Stimulated activated CD4-positive, alpha-beta T cell treated with anti-CD3 and anti-CD28 coated beads, Interleukin-2, amount 100 ng/mL, for 4 hours (primary cell): ENCODE results near the gene ARID1B.
A peak's percentile ranks its signal among the peaks of the same experiment; 100 is the strongest.
"Not testable (repeated sequence)": the region's sequence is repeated elsewhere in the genome, so short reads cannot be mapped to it uniquely, and the experiment has no call there.

Experiments used
- DNase-seq: peaks from one replicate; pipeline ENCODE4 v3.0.0-alpha.2; 2020; ENCODE audit warnings: low read depth

Gene ARID1B

DNA sequence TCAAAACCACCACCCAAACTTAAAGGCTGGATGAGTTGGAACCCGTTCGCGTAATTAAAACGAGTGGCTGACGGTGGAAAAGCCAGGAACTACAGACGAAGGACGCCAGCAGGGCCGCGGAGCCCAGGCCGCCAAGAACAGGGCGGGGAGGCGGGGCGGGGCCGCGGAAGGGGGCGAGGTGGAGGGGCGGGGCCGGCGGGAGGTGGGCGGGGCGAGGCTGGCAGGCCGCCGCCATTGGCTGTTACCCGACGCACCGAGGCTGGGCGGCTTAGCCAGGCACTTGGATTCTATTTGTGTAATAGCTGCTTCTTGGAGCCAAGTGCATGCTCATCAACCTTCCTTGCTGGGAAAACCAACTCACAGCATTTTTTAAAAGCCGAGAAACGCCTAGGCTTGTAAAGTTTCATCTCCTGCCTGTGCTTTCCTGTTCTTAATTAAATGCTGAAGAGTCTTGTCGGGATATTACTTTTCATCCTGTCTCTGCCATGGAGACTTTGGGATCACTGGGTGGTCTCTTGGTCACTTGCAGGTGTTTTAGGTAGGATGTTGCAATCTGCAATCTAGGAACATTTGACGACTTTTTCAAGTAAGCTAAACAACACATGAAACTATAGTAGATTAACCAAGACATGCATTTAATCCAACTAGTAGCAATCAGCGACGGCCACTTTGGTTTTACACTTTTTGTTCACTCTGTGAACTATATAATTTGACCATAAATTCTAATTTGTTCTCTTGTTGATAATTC lies 245.0 kb downstream of the ARID1B start:
- DNase-seq, result peak; percentile 69

- DNase-seq, result no peak
Observed at GRCh38 chr6:157023958-157024357, 246.8 kb downstream of the ARID1B start.

DNA sequence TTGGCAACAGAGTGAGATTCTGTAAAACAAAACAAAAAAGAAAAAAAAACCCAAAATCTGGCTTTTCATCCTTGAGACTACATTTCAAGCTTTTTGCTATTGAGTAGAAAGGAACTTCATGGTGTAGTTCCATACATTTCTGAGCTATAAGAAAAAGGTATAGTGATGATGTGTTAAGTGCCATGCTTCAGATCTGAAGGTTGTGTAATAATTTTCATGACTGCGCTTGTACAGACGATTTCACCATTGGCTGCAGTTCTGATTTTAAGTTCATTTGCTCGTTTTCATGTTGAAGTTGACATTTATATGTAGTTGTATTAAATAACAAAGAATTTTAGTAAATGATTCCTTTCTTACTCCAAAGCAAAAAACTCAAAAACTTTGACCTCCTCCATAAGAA lies 247.6 kb downstream of the ARID1B start:
- no peak for DNase-seq

- DNase-seq, result no peak
Observed at GRCh38 chr6:157025437-157025836, 248.3 kb downstream of the ARID1B start.

DNA sequence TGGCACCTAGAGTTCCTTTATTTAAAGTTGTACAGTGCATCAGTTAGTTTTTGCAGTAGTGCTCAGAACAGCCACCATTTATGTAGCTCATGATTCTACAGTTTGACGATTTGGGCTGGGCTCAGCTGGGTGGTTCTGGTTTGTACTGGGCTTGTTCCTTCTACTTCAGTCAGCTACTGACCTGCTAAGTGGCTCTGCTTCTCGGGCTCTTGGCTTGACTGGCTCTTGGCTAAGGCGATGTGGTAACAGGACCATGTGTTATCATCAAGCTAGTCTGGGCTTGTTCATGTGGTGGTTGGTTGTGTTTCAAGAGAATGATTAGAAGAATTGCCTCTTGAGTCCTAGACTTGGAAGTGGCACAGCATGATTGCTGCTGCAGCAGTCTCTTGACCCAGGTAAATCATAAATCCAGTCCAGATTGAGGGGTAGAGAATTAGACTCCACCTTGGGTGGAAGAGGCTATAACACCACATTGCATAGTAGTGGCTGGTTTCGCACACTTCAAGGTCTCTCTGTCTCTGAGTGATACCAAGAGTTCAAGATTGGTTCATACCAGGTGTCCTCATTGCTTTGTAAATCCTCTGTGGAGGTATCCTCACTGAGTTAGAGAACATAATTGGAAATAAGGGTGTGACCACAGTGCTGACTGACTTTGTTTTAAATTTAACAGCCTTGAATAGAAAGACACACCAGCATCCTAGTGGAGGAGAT lies 253.0 kb downstream of the ARID1B start:
- no peak for DNase-seq

DNA sequence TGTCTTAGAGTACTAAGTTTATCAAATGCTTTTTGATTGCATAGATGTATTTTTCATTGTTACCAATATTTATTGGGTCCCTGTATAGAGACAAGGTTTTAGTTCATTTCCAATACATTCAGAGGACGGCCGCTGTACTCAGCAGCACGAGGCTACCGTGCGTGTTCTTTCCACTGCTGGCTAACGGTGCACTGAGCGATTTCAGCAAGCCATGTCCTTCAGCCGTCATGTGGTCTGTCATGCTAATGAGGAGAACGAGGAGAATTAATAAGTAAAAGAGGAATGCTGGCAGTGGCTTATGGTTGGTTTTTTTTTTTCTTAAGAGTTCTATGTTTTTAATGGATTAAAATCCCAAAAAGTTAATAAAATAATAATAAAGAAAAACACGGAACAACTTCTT lies 253.6 kb downstream of the ARID1B start:
- no peak for DNase-seq

DNA sequence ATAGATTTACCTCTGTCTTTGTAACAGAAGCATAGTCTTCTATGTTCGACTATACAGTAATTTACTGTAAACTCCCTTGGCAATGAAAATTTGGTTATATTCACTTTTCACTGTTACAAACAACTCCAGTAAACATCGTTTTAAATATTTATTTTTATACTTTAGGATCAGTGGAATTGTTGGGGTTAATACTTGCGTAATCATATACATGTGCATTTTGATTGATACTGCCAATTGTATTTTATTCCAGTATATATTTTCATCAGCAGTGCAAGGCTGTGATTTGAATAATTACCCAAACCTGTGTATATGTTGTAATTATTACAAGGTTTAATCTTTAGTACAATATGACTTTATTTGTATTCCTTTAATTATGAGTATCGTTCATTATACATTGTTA lies 255.7 kb downstream of the ARID1B start:
- DNase-seq, result no peak

DNA sequence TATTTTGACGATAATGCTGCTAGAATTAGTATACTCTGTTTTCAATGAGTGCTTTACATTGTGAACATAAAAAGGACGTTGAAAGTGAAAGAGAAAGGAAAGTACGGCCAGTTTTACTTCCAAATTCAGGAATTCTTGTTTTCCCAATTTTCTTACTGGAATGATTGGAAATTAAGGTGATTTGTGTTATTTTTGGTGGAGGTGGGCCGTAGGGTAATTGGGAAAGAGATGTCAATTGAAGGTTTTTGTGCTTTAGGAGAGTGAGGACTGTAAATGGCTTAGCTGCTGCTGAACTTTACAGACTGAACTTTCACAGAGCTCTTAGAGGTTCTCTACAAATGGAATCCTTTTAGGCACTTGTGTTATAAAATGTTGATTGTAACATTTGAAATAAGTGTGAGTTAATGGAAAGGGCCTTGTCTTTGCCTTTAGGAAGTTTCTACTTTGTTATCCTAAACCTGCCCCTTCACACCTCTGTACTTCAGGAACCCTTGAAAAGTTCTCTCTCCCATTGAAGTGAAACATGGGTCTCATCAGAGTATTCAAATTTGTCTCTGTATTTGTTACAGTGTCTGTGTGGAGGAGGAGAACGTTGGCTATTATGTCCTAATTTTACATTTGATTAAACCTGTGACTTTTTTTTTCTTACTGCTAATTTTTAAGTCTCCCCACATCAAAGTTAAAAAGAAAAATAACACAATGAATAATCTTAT lies 256.4 kb downstream of the ARID1B start:
- DNase-seq, result no peak

DNA sequence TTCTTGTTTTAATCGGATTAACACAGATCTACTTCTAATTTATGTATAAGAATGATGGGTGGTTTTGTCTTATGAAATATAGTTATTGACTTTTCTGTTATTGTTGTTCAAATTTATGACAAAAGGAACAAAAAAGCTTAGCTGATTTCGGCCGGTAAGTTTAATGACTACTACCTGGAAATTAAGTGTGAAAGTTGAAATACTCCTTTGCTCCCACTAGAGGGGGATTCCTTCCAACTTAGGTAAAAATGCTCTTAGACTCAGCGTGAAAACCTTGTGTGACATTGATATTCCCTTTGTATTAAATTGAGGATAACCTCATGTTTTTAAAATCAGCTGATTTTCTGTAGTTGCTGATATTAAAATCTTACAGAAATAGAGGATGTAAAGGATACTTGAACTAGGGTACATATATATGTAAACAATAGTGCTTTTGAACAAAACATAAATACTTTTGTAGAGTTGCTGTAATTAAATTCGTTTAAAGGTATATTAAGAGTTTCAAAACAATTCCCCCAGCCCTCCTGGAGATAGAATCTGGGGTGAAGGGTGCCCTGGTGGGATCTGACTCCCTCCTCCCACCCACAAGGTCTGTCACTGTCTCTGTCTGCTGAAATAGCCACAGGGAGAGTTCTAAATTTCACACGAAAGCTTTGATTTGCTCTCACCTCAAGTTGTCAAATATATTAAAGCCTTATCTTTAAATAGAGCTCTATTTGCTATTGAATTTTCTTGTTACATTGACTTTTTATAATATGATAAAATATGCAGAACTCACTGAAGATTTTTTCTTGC lies 257.5 kb downstream of the ARID1B start:
- DNase-seq, result no peak

DNA sequence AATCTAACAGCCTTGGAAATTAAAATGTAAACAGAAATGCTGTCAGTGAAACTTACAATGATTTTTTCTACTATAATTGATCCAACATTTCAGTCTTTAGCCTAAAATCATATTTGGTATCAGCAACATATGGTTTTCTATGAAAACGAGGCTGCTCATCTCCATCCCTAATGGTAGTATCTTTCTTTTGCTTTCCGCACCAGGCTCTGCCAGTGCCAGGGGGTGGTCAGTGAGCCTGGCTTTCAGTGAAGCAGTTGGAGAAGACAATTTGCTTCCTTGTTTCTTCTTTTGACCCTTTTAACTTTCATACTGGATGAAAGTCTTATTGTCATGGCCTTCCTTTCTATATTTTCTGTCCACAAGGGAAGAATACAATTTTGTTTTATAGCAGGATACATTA lies 258.4 kb downstream of the ARID1B start:
- no peak for DNase-seq

- DNase-seq, result no peak
Observed at GRCh38 chr6:157036245-157036711, 259.1 kb downstream of the ARID1B start.

DNA sequence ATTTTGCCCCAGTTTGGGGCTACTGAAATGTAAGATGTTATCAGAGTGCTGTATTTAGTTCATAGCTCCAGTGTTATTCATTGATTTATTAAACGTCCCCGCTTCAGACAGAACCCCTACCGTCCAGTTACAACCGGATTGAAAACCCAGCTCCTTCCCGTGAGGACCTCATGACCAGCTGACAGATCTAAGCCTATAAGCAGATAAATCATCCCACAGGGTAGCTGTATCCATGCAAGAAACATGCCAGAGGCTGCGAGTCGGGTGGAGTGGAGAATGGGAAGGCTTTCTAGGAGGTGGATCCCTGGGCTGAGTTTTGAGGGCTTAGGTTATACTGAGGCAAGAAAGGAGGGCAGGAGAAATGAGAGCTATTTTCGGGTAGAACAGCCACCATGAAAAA lies 260.0 kb downstream of the ARID1B start:
- DNase-seq, result no peak

GRCh38 chr6:157038610-157039009 lies 261.4 kb downstream of the ARID1B start:
- no peak for DNase-seq

GRCh38 chr6:157039639-157040038 lies 262.5 kb downstream of the ARID1B start:
- DNase-seq, result not testable (repeated sequence)

DNA sequence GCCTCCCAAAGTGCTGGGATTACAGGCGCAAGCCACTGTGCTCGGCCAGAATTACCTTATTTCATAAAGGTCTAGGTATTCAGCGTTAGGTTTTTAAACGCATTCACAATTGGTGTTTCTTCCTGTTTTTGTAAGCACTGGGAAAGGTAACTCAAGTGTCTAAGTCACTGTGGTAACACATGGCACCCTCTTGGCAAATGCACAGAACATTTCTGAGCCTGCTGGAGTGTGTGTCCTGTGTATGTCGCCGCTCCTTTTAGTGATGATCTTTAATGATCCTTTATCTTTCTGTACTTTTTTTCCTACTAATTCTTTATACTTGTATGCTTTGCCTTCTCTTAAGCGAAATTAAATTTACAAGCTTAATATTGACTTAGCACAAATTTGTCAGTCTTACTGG lies 263.0 kb downstream of the ARID1B start:
- DNase-seq, result no peak

DNA sequence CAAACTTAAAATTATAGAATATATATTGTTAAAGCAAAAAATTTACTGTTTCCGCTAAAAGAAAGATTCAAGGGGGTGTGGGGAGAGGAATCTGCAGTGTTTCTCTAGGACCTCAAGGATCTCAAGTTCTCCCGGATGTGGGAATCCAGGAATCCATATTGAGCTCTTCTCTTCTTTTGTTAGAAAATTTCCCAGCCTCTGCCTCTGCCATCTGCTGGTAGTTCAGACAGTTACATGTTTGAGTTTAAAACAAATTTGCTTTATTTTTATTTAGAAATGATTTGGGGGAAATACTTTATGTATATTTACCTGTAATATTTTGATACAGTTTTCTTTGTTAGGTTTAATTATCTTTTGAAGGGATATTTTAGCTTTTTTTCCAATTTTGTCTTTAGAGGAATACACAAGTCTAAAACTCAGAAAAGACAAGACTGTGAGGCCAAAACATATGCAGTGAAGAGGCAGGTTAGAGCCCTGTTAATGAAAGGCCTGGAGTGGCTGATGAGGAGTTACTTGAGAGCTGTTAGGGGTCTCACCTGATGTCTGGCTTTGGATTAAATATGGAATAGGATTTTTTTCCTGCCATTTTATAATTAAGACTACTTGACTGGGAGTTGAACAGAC lies 268.8 kb downstream of the ARID1B start:
- no peak for DNase-seq

DNA sequence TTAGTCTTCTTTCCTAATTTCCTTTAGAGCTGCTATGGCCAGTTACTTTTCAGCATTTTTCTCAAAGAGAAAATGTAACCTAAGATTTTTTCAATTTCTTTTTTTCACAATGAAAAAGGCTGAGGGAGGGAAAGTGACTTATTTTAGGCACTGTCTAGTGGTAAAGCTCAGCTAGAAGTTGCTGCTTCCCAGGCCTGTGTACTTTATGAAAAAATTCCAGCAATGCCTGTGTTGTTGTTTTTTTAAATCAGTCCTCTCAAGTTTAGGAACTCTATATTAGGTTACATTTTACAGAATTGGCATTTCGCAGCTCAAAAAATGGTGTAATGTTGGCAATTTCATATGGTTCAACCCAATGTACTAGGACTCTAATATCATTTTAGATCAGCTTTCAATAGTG lies 269.6 kb downstream of the ARID1B start:
- no peak for DNase-seq

GRCh38 chr6:157047328-157047727 lies 270.1 kb downstream of the ARID1B start:
- no peak for DNase-seq

GRCh38 chr6:157047951-157048350 lies 270.8 kb downstream of the ARID1B start:
- DNase-seq, result no peak

DNA sequence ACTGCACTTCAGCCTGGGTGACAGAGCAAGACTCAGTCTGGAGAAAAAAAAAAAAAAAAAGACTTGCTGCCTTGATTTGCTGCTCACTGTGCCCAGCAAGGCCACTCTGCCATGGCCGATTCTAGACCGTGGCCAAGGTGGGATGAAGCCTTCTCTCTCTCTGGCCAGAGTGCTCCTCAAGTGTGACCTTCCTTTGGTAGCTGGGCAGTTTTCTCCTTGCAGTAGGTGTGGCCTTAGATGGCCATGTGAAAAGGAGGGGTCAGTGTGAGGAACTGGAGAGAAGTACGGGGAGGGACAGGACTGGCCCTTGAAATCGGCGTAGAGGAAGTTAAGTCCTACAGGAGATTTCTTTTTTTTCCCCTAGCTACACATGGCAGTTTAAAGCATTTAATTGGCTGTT lies 272.0 kb downstream of the ARID1B start:
- DNase-seq, result no peak

DNA sequence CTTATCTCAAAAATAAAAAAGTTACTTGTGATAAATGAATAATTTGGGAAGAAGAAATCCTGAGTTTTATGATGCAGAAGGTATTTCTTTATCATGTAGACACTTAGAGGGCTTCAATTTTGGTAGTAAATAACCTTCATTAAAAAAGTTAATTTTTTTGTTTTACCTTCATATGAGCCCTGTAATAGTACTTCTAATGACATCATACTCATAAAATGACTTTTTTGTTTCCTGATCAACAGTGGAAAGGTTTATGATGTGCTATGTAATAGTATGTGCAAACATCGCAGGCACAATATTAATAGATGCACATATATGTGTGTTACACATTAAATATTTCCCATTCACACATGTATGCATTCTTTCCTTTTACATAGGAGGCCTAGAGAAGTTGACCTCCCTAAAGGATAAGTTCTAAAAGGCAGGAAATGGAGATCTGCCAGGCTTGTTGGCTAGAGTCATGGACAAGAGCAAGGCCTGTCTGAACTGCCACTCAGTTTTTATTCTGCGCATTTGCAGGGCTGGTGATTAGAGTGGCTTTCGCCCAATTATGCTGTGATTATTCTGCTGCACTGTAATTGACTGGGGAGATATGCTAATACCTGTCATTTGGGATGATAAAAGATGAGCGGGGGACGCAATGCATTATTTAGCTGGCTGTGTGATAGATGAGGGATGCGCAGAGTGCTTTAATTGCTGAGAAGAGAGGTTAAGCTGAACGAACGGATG lies 273.5 kb downstream of the ARID1B start:
- no peak for DNase-seq
